HCT116 (cell line): ENCODE data around the gene WNT2B. TPM values are rescaled to one million over a fixed set of nuclear protein-coding genes. Genes with fewer than 3 reads are reported as not detected.

ENCODE experiments used
- ATAC-seq: fragments of 200-7000 bp; cut with Tn5 transposase; 2 replicates; pipeline ENCODE4 v1.9.1; 2020; ENCODE audit warnings: mild to moderate bottlenecking, moderate library complexity
- BruUV-seq: library from RNA; stranded (reverse); fragments of 400-500 nt; replicated peaks from 2 replicates; lab custom pipeline; 2021; lab: Mats Ljungman, UMichigan
- CTCF ChIA-PET: fragments of 300-600 bp; sonication (Branson Sonifier 250); formaldehyde crosslinking; loops from one replicate; lab custom pipeline; 2021; ENCODE audit warnings: antibody characterized with exemption; lab: Charles Lee
- POLR2A ChIA-PET: fragments of 300-600, 350-600 bp; sonication (Branson Sonifier 250); formaldehyde crosslinking; loops from one replicate; lab custom pipeline; 2021; ENCODE audit warnings: antibody characterized with exemption; lab: Charles Lee
- RAD21 ChIA-PET, 2 experiments: fragments of 300-600 bp; sonication (Branson Sonifier 250); formaldehyde crosslinking; loops; one replicate each; lab custom pipeline; 2023; ENCODE audit warnings: low total read pairs in 2 of 2; ENCODE audit not compliant: uncharacterized antibody in 2 of 2, unreplicated experiment in 2 of 2, low non-redundant PET in 1 of 2; lab: Charles Lee
- DNase-seq: peaks from one replicate; pipeline ENCODE4 v3.0.0-alpha.2; 2010; ENCODE audit warnings: low read depth, low spot score
- H2AFZ ChIP-seq: fragments of 200-600 bp; shearing (Covaris generic), sonication (generic); 2 replicates; pipeline ENCODE4 v1.6.1; 2017; ENCODE audit warnings: low read depth, mixed run types, mixed read lengths, antibody characterized with exemption, low read length; ENCODE audit not compliant: poor library complexity, severe bottlenecking
- H3K27ac ChIP-seq: 2 replicates; pipeline ENCODE4 v1.5.1; 2012; ENCODE audit warnings: low read depth, low read length
- H3K27me3 ChIP-seq: fragments of 200-600 bp; sonication (generic); 2 replicates; pipeline ENCODE4 v1.6.1; 2016; ENCODE audit warnings: mixed run types, low read length, mixed read lengths; ENCODE audit not compliant: insufficient read depth
- H3K36me3 ChIP-seq, 2 experiments: fragments of 200-500 bp in 1 of 2; fragments of 200-600 bp in 1 of 2; sonication (Bioruptor generic) in 1 of 2; sonication (generic) in 1 of 2; 2 replicates each; pipeline versions ENCODE4 v1.5.1 to v1.6.1; 2014 to 2016; ENCODE audit warnings: low read length in 2 of 2, inconsistent platforms in 1 of 2, mixed read lengths in 1 of 2, mixed run types in 1 of 2; ENCODE audit not compliant: insufficient read depth in 2 of 2, control insufficient read depth in 1 of 2
- H3K4me1 ChIP-seq, 2 experiments: fragments of 200-600 bp in 1 of 2; sonication (generic) in 1 of 2; 2 replicates each; pipeline versions ENCODE4 v1.5.1 to v1.6.1; 2012 to 2017; ENCODE audit warnings: low read length in 2 of 2, inconsistent platforms in 1 of 2, mild to moderate bottlenecking in 1 of 2, mixed read lengths in 1 of 2, mixed run types in 1 of 2, moderate library complexity in 1 of 2; ENCODE audit not compliant: insufficient read depth in 2 of 2, control insufficient read depth in 1 of 2
- H3K4me2 ChIP-seq: fragments of 200-600 bp; sonication (generic); 2 replicates; pipeline ENCODE4 v1.6.1; 2017; ENCODE audit warnings: mixed run types, low read length, mixed read lengths
- H3K4me3 ChIP-seq, 2 experiments: fragments of 200-600 bp in 1 of 2; sonication (generic) in 1 of 2; replicated peaks in 1 of 2; 2 replicates each; pipeline ENCODE4 v1.5.1; 2011 to 2016; ENCODE audit warnings: low read length in 2 of 2, control low read depth in 1 of 2, low read depth in 1 of 2, mild to moderate bottlenecking in 1 of 2, mixed read lengths in 1 of 2, mixed run types in 1 of 2
- H3K79me2 ChIP-seq: fragments of 200-600 bp; sonication (generic); 2 replicates; pipeline ENCODE4 v1.6.1; 2017; ENCODE audit warnings: mild to moderate bottlenecking, mixed run types, low read length, moderate library complexity, mixed read lengths; ENCODE audit not compliant: insufficient read depth
- H3K9ac ChIP-seq: fragments of 200-600 bp; sonication (generic); 2 replicates; pipeline ENCODE4 v1.6.1; 2016; ENCODE audit warnings: low read length, mixed read lengths
- H3K9me2 ChIP-seq: fragments of 200-600 bp; sonication (generic), shearing (Covaris generic); 2 replicates; pipeline ENCODE4 v1.6.1; 2017; ENCODE audit warnings: mixed run types, mild to moderate bottlenecking, moderate library complexity; ENCODE audit not compliant: insufficient read depth
- H3K9me3 ChIP-seq, 2 experiments: fragments of 200-500 bp in 1 of 2; fragments of 200-600 bp in 1 of 2; sonication (Bioruptor generic) in 1 of 2; sonication (generic) in 1 of 2; 2 replicates each; pipeline ENCODE4 v1.6.1; 2014 to 2017; ENCODE audit warnings: low read length in 2 of 2, mixed read lengths in 2 of 2, inconsistent platforms in 1 of 2, low read depth in 1 of 2, mild to moderate bottlenecking in 1 of 2, mixed run types in 1 of 2, moderate library complexity in 1 of 2; ENCODE audit not compliant: control insufficient read depth in 1 of 2, insufficient read depth in 1 of 2
- H4K20me1 ChIP-seq: fragments of 200-600 bp; sonication (generic), shearing (Covaris generic); 2 replicates; pipeline ENCODE4 v1.6.1; 2017; ENCODE audit warnings: mixed run types, mild to moderate bottlenecking, moderate library complexity; ENCODE audit not compliant: insufficient read depth
- CBX3 ChIP-seq: IDR thresholded peaks from 2 replicates; pipeline ENCODE4 v1.6.1; 2012; ENCODE audit warnings: low read depth
- CEBPB ChIP-seq: IDR thresholded peaks from 2 replicates; pipeline ENCODE4 v1.6.1; 2012; ENCODE audit warnings: low read depth
- ELF1 ChIP-seq: IDR thresholded peaks from 2 replicates; pipeline ENCODE4 v1.6.1; 2012; ENCODE audit warnings: low read depth, borderline replicate concordance
- EZH2 ChIP-seq: fragments of 200-600 bp; sonication (generic); IDR thresholded peaks from 2 replicates; pipeline ENCODE4 v1.6.1; 2017; ENCODE audit warnings: antibody characterized with exemption, mixed run types
- EZH2phosphoT487 ChIP-seq: fragments of 200-600 bp; IDR thresholded peaks from 2 replicates; pipeline ENCODE4 v1.6.1; 2018; ENCODE audit warnings: antibody characterized with exemption, borderline replicate concordance
- FOSL1 ChIP-seq: IDR thresholded peaks from 2 replicates; pipeline ENCODE4 v1.6.1; 2012; ENCODE audit warnings: low read depth
- JUND ChIP-seq: IDR thresholded peaks from 2 replicates; pipeline ENCODE4 v1.6.1; 2012
- MAX ChIP-seq: IDR thresholded peaks from 2 replicates; pipeline ENCODE4 v1.6.1; 2012
- POLR2AphosphoS5 ChIP-seq: IDR thresholded peaks from 2 replicates; pipeline ENCODE4 v1.6.1; 2011; ENCODE audit warnings: mild to moderate bottlenecking, low read depth, low read length, moderate library complexity
- RAD21 ChIP-seq: IDR thresholded peaks from 2 replicates; pipeline ENCODE4 v1.6.1; 2012; ENCODE audit warnings: low read depth, mild to moderate bottlenecking
- REST ChIP-seq: IDR thresholded peaks from 2 replicates; pipeline ENCODE4 v1.6.1; 2012; ENCODE audit warnings: low read depth
- SP1 ChIP-seq: IDR thresholded peaks from 2 replicates; pipeline ENCODE4 v1.6.1; 2012; ENCODE audit warnings: low read depth
- SRF ChIP-seq: IDR thresholded peaks from 2 replicates; pipeline ENCODE4 v1.6.1; 2012; ENCODE audit warnings: low read depth
- TCF7L2 ChIP-seq: IDR thresholded peaks from 2 replicates; pipeline ENCODE4 v1.7.0; 2011; ENCODE audit warnings: borderline replicate concordance, inconsistent platforms; ENCODE audit not compliant: insufficient read depth, insufficient read length; ENCODE audit errors: extremely low read depth
- YY1 ChIP-seq: IDR thresholded peaks from 2 replicates; pipeline ENCODE4 v1.6.1; 2011; ENCODE audit warnings: low read length, low read depth, moderate library complexity, mild to moderate bottlenecking; ENCODE audit not compliant: insufficient replicate concordance; ENCODE audit errors: extremely low read depth
- ZFX ChIP-seq: fragments of 450-650 bp; IDR thresholded peaks from 2 replicates; pipeline ENCODE4 v1.6.1; 2017
- ZNF274 ChIP-seq: fragments of 200-500 bp; sonication (Bioruptor generic); IDR thresholded peaks from 2 replicates; pipeline ENCODE4 v1.6.1; 2014; ENCODE audit warnings: mild to moderate bottlenecking, low read depth, low read length, inconsistent platforms
- intact Hi-C: fragments of 100-400 bp; cut with micrococcal nuclease; formaldehyde crosslinking; loops from 2 replicates; pipeline ENCODE4 v1.10.0; 2022
- total RNA-seq: library from RNA; stranded (reverse); gene quantifications from one replicate; pipeline ENCODE4 v1.2.1, GENCODE V29; 2021; ENCODE audit not compliant: unreplicated experiment
- TF ChIP-seq, protein P1 (sequence below), 3 experiments: fragments of 200-600 bp in 1 of 3; sonication (generic) in 1 of 3; IDR thresholded peaks in 2 of 3; conservative IDR thresholded peaks in 1 of 3; 2 replicates each; pipeline ENCODE4 v1.5.1; 2012 to 2017; ENCODE audit warnings: low read depth in 2 of 3, low read length in 2 of 3, antibody characterized with exemption in 1 of 3, borderline replicate concordance in 1 of 3, control low read depth in 1 of 3, mild to moderate bottlenecking in 1 of 3, mixed read lengths in 1 of 3, mixed run types in 1 of 3, moderate library complexity in 1 of 3; ENCODE audit not compliant: insufficient read depth in 1 of 3

Gene WNT2B
- total RNA-seq, 1 experiment from 2014 or later, result 1.5 TPM

DNA sequence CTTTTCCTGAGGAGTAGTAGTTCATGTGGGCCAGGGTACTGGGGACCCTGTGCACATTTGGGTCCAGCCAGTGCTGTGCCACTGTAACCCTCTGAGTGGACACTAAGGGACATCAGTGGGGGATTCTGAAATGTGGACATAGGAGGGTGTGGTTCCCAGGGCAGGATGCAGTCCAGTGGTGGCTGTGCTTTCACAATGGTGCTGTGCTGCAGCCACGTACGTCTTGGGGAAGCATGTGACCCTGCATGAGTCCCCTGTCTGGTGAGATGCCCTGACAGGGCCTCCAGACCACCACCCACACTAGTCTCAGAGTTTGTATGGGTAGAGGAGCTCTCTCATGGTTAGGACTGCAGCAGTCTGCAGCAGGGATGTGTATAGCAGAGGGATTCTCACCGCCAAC is 37.8 kb upstream of the WNT2B start:
- Histone ChIP-seq H4K20me1 (no peaks in the 10 kb centered on the region), H3K27me3 (no peaks in the 10 kb centered on the region), H3K9me2 (no peaks in the 10 kb centered on the region), H3K27ac (no peak overlapping the region), H3K9me3 (no peaks in the 10 kb centered on the region)
- ATAC-seq (no peak), DNase-seq (no peak)
- POLR2A ChIA-PET, result no interaction called here
- no peak for TF ChIP-seq SRF
- no peak for TF ChIP-seq ZNF274
- no peak for TF ChIP-seq MAX
- TF ChIP-seq, protein P1, sequence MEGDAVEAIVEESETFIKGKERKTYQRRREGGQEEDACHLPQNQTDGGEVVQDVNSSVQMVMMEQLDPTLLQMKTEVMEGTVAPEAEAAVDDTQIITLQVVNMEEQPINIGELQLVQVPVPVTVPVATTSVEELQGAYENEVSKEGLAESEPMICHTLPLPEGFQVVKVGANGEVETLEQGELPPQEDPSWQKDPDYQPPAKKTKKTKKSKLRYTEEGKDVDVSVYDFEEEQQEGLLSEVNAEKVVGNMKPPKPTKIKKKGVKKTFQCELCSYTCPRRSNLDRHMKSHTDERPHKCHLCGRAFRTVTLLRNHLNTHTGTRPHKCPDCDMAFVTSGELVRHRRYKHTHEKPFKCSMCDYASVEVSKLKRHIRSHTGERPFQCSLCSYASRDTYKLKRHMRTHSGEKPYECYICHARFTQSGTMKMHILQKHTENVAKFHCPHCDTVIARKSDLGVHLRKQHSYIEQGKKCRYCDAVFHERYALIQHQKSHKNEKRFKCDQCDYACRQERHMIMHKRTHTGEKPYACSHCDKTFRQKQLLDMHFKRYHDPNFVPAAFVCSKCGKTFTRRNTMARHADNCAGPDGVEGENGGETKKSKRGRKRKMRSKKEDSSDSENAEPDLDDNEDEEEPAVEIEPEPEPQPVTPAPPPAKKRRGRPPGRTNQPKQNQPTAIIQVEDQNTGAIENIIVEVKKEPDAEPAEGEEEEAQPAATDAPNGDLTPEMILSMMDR (IDR thresholded peaks at IDR 0.05 in 2 of 3, conservative IDR thresholded peaks at IDR 0.05 in 1 of 3; ENCODE audit: borderline replicate concordance in 1 of 3, insufficient read depth in 1 of 3, low read depth in 2 of 3, low read length in 2 of 3), result no peak
- TF ChIP-seq JUND, result no peak
- no peak for TF ChIP-seq ELF1
- TF ChIP-seq POLR2AphosphoS5, result no peak
- TF ChIP-seq RAD21, result no peak
- TF ChIP-seq SP1, result no peak
- TF ChIP-seq EZH2, result no peak
- TF ChIP-seq TCF7L2, result no peak
- no peak for TF ChIP-seq ZFX
- TF ChIP-seq FOSL1, result no peak
- TF ChIP-seq CBX3, result no peak
- TF ChIP-seq EZH2phosphoT487, result no peak
- no peak for TF ChIP-seq YY1
- TF ChIP-seq REST, result no peak
- TF ChIP-seq CEBPB, result no peak
- TF ChIP-seq, all 23 proteins: peak for 0
- Histone ChIP-seq H3K79me2 (no peaks in the 10 kb centered on the region), H3K36me3 (no peaks in the 10 kb centered on the region), H3K4me1 (peaks cover 0 to 7% of the 10 kb centered on the region in 2 experiments; a peak in 2 of 4 replicates), H3K4me3 (no peak overlapping the region), H2AFZ (no peak overlapping the region), H3K4me2 (no peak overlapping the region), H3K9ac (no peak overlapping the region)
- CTCF ChIA-PET, result no interaction called here
- no TSS peak for BruUV-seq
- intact Hi-C loops, result no loop called here
- RAD21 ChIA-PET, result no interaction called here
